Endothelial cell of umbilical vein (primary cell): ENCODE data around the gene GET4. TPM values are rescaled to one million over a fixed set of nuclear protein-coding genes. Genes with fewer than 3 reads are reported as not detected.

ENCODE experiments used
- BruUV-seq: library from RNA; stranded (reverse); fragments of 400-500 nt; replicated peaks from 2 replicates; lab custom pipeline; 2021; lab: Mats Ljungman, UMichigan
- CTCF ChIA-PET: fragments of 300-600, 350-600 bp; sonication (Branson Sonifier 250); formaldehyde crosslinking; loops from one replicate; lab custom pipeline; 2021; ENCODE audit warnings: antibody characterized with exemption, inconsistent platforms; lab: Charles Lee
- POLR2A ChIA-PET: fragments of 300-600, 350-600 bp; sonication (Branson Sonifier 250); formaldehyde crosslinking; loops from one replicate; lab custom pipeline; 2021; ENCODE audit warnings: antibody characterized with exemption, inconsistent platforms; lab: Charles Lee
- DNase-seq: peaks from one replicate; pipeline ENCODE4 v3.0.0-alpha.2; 2011; ENCODE audit warnings: low read depth, low spot score
- FAIRE-seq: peaks from 2 replicates; lab custom pipeline; 2011; peaks lifted over from hg19 to GRCh38; lab: Jason Lieb, UNC
- H2AFZ ChIP-seq: 2 replicates; pipeline ENCODE4 v1.6.0; 2012; ENCODE audit warnings: low read depth, low read length, control low read depth, inconsistent platforms
- H3K27ac ChIP-seq: 2 replicates; pipeline ENCODE4 v1.5.1; 2011; ENCODE audit warnings: low read depth, mild to moderate bottlenecking, control low read depth, low read length, moderate library complexity; ENCODE audit not compliant: insufficient read depth
- H3K27me3 ChIP-seq, 2 experiments: 2 replicates each; pipeline versions ENCODE4 v1.6.0 to v1.6.1; 2011; ENCODE audit warnings: low read length in 2 of 2, mixed read lengths in 1 of 2; ENCODE audit not compliant: control insufficient read depth in 2 of 2, insufficient read depth in 2 of 2
- H3K36me3 ChIP-seq, 2 experiments: 2 replicates in 1 of 2; 3 replicates in 1 of 2; pipeline ENCODE4 v1.5.1; 2011; ENCODE audit warnings: low read length in 2 of 2, mild to moderate bottlenecking in 1 of 2, moderate library complexity in 1 of 2; ENCODE audit not compliant: control insufficient read depth in 2 of 2, insufficient read depth in 2 of 2; ENCODE audit errors: extremely low read depth in 1 of 2
- H3K4me1 ChIP-seq: 3 replicates; pipeline ENCODE4 v1.5.1; 2011; ENCODE audit warnings: mild to moderate bottlenecking, low read length; ENCODE audit not compliant: control insufficient read depth, insufficient read depth; ENCODE audit errors: extremely low read depth
- H3K4me2 ChIP-seq: 2 replicates; pipeline ENCODE4 v1.6.1; 2011; ENCODE audit warnings: low read length, control low read depth, mixed read lengths; ENCODE audit not compliant: insufficient read depth
- H3K4me3 ChIP-seq, 3 experiments: fragments of 200-600 bp in 1 of 3; sonication (generic), shearing (Covaris generic) in 1 of 3; replicated peaks in 1 of 3; 2 replicates each; pipeline ENCODE4 v1.5.1; 2011 to 2016; ENCODE audit warnings: control low read depth in 3 of 3, low read length in 3 of 3, mild to moderate bottlenecking in 2 of 3, inconsistent platforms in 1 of 3, low read depth in 1 of 3, moderate library complexity in 1 of 3; ENCODE audit not compliant: insufficient read depth in 1 of 3
- H3K79me2 ChIP-seq: 2 replicates; pipeline ENCODE4 v1.6.0; 2012; ENCODE audit warnings: low read length, inconsistent platforms; ENCODE audit not compliant: control insufficient read depth, insufficient read depth
- H3K9ac ChIP-seq: replicated peaks from 2 replicates; pipeline ENCODE3; 2011; ENCODE audit warnings: low read length, control low read depth; ENCODE audit not compliant: insufficient read depth; ENCODE audit errors: extremely low read depth
- H3K9me1 ChIP-seq: replicated peaks from 3 replicates; pipeline ENCODE4 v1.6.0; 2011; ENCODE audit warnings: mild to moderate bottlenecking, low read length; ENCODE audit not compliant: control insufficient read depth, insufficient read depth; ENCODE audit errors: extremely low read depth
- H3K9me3 ChIP-seq: replicated peaks from 2 replicates; pipeline ENCODE4 v1.5.1; 2012; ENCODE audit warnings: low read length, inconsistent platforms; ENCODE audit not compliant: control insufficient read depth, insufficient read depth
- H4K20me1 ChIP-seq: replicated peaks from 2 replicates; pipeline ENCODE3; 2011; ENCODE audit warnings: mild to moderate bottlenecking, low read length; ENCODE audit not compliant: control insufficient read depth, insufficient read depth; ENCODE audit errors: extremely low read depth
- EZH2 ChIP-seq: IDR thresholded peaks from 2 replicates; pipeline ENCODE4 v1.6.1; 2012; ENCODE audit warnings: borderline replicate concordance, low read depth, mild to moderate bottlenecking, moderate library complexity, low read length, inconsistent platforms; ENCODE audit not compliant: severe bottlenecking
- FOS ChIP-seq: IDR thresholded peaks from 2 replicates; pipeline ENCODE4 v1.6.1; 2011; ENCODE audit warnings: mild to moderate bottlenecking, low read length, moderate library complexity, borderline replicate concordance; ENCODE audit not compliant: insufficient read depth
- GATA2 ChIP-seq: IDR thresholded peaks from 2 replicates; pipeline ENCODE4 v1.7.0; 2011; ENCODE audit warnings: low read depth, mild to moderate bottlenecking, moderate library complexity, mixed read lengths, low read length; ENCODE audit not compliant: insufficient read length, insufficient read depth
- JUN ChIP-seq: IDR thresholded peaks from 2 replicates; pipeline ENCODE4 v1.6.1; 2011; ENCODE audit warnings: borderline replicate concordance, low read depth; ENCODE audit not compliant: insufficient read length, insufficient read depth
- MYC ChIP-seq: IDR thresholded peaks from one replicate; pipeline ENCODE4 v1.6.1; 2011; ENCODE audit warnings: mild to moderate bottlenecking, low read depth, low read length
- POLR2A ChIP-seq: IDR thresholded peaks from 2 replicates; pipeline ENCODE4 v1.6.1; 2012; ENCODE audit warnings: low read depth, mild to moderate bottlenecking, control low read depth, low read length
- POLR2AphosphoS5 ChIP-seq: IDR thresholded peaks from 2 replicates; pipeline ENCODE4 v1.6.1; 2012; ENCODE audit warnings: low read depth, mild to moderate bottlenecking, control low read depth, low read length, moderate library complexity; ENCODE audit not compliant: insufficient read depth
- dilution Hi-C: fragments of 300-500 bp; cut with MboI; formaldehyde crosslinking; loops from one replicate; pipeline ENCODE4 v1.15.0; 2019; ENCODE audit warnings: low sequenced_read_pairs; ENCODE audit not compliant: extremely low pct_ligation_motif_present
- intact Hi-C: fragments of 100-400 bp; cut with micrococcal nuclease; formaldehyde crosslinking; loops from one replicate; pipeline ENCODE4 v1.10.0; 2022
- polyA plus RNA-seq, 4 experiments: library from polyadenylated mRNA; depleted of rRNA in 3 of 4; stranded (reverse) in 3 of 4; unstranded in 1 of 4; fragments of >200 nt; gene quantifications; 2 replicates each; pipeline versions ENCODE4 v1.2.1 to v1.2.3, GENCODE V29; 2011 to 2012; ENCODE audit warnings: missing spikeins in 1 of 4
- total RNA-seq: library from RNA; stranded (reverse); gene quantifications from 2 replicates; pipeline ENCODE4 v1.2.3, GENCODE V29; 2021
- TF ChIP-seq, protein P1 (sequence below): IDR thresholded peaks from 2 replicates; pipeline ENCODE4 v1.6.1; 2011; ENCODE audit not compliant: insufficient read depth, insufficient read length
- TF ChIP-seq, protein P2 (sequence below), 2 donors: IDR thresholded peaks; 1 replicate in 1 of 2; 2 replicates in 1 of 2; pipeline ENCODE4 v1.5.1; 2011; ENCODE audit warnings: low read length in 2 of 2, mild to moderate bottlenecking in 2 of 2, moderate library complexity in 2 of 2, control low read depth in 1 of 2, inconsistent platforms in 1 of 2, low read depth in 1 of 2; ENCODE audit not compliant: insufficient read depth in 1 of 2; ENCODE audit errors: extremely low read depth in 1 of 2

GET4 gene
- total and polyA plus RNA-seq, 2 donors (not counting 3 experiments of a cell fraction or from before 2014, with no cell fraction given), result 48.4 to 58.1 TPM

DNA sequence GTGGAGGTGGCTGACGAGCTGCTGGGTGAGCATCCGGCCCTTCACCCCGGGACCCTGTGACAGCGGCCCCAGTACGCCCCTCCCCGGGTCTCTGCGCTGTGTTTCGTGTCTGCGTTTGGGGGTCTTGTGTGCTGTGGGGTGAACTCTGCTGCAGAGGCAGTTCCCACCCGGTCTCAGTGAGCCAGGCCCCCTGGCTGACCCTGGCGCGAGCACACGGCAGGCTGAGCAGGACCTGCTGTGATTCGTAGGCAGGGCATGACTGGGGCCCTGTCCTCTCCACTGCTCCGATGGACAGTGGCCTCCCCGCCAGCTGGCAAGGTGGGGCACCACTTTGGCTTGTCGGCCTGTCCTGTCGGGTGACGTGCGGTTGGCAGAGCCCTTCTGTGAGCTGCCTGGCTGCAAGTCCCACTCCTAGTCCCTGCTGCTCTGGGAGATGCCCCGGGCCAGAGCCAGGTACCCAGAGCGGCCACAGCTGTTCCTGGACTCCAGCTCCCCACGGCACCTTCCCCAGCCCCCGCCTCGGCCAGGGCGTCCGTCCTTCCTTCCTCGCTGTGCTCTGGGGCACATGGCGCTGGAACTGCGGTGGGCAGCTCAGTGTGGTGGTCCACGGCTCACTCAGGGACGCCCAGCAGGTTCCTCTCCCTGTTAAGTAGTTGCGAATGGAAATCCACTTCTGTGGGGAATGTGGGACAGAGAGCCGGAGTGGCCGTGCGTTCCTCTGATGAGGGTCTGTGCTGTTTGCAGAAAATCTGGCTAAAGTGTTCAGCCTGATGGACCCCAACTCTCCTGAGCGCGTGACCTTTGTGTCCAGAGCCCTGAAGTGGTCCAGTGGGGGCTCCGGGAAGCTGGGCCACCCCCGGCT lies 10.5 kb downstream of the GET4 start:
- TF ChIP-seq POLR2A, result no peak
- no peak for TF ChIP-seq FOS
- TF ChIP-seq GATA2, result no peak
- no peak for TF ChIP-seq EZH2
- TF ChIP-seq, protein P1, sequence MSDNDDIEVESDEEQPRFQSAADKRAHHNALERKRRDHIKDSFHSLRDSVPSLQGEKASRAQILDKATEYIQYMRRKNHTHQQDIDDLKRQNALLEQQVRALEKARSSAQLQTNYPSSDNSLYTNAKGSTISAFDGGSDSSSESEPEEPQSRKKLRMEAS, result no peak
- no peak for TF ChIP-seq POLR2AphosphoS5
- TF ChIP-seq JUN, result no peak
- TF ChIP-seq MYC, result no peak
- TF ChIP-seq, protein P2, sequence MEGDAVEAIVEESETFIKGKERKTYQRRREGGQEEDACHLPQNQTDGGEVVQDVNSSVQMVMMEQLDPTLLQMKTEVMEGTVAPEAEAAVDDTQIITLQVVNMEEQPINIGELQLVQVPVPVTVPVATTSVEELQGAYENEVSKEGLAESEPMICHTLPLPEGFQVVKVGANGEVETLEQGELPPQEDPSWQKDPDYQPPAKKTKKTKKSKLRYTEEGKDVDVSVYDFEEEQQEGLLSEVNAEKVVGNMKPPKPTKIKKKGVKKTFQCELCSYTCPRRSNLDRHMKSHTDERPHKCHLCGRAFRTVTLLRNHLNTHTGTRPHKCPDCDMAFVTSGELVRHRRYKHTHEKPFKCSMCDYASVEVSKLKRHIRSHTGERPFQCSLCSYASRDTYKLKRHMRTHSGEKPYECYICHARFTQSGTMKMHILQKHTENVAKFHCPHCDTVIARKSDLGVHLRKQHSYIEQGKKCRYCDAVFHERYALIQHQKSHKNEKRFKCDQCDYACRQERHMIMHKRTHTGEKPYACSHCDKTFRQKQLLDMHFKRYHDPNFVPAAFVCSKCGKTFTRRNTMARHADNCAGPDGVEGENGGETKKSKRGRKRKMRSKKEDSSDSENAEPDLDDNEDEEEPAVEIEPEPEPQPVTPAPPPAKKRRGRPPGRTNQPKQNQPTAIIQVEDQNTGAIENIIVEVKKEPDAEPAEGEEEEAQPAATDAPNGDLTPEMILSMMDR (IDR thresholded peaks at IDR 0.05; ENCODE audit: extremely low read depth in 1 of 2, insufficient read depth in 1 of 2, low read depth in 1 of 2, low read length in 2 of 2), result no peak
- no TSS peak for BruUV-seq
- Histone ChIP-seq H3K9me3 (no peaks in the 10 kb centered on the region), H3K36me3 (peaks cover 8 to 44% of the 10 kb centered on the region in 2 experiments), H3K27me3 (no peaks in the 10 kb centered on the region), H4K20me1 (no peaks in the 10 kb centered on the region), H3K4me2 (no peak overlapping the region), H3K27ac (no peak overlapping the region), H3K79me2 (peaks cover 44% of the 10 kb centered on the region), H3K4me1 (no peaks in the 10 kb centered on the region), H3K9ac (no peak overlapping the region), H3K9me1 (no peaks in the 10 kb centered on the region), H3K4me3 (no peak overlapping the region), H2AFZ (no peak overlapping the region)
- ChIA-PET CTCF (no interaction called here), POLR2A (no interaction called here)
- FAIRE-seq (no peak), DNase-seq (no peak)
- intact Hi-C loops, result no loop called here
- dilution Hi-C loops, result no loop called here
